Measurements from ENCODE around the gene LIME1. TPM values are rescaled to one million over a fixed set of nuclear protein-coding genes. Genes with fewer than 3 reads are reported as not detected.

The LIME1 gene
- total and polyA plus RNA-seq, 9 donors, result 2.5 to 8.1 (median 5.2) TPM

DNA sequence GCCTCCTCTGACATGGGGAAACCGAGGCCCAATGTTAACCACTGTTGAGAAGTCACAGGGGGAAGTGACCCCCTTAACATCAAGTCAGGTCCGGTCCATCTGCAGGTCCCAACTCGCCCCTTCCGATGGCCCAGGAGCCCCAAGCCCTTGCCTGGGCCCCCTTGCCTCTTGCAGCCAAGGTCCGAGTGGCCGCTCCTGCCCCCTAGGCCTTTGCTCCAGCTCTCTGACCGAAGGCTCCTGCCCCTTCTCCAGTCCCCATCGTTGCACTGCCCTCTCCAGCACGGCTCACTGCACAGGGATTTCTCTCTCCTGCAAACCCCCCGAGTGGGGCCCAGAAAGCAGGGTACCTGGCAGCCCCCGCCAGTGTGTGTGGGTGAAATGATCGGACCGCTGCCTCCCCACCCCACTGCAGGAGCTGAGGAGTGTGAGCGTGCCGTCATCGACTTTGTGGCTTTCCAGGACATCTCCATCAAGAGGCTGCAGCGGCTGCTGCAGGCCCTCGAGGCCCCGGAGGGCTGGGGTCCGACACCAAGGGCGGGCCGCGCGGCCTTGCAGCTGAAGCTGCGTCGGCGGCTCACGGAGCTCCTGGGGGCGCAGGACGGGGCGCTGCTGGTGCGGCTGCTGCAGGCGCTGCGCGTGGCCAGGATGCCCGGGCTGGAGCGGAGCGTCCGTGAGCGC lies 38.5 kb upstream of the LIME1 start:
- peak; percentile 25 for DNase-seq
- peaks cover 22% of the 10 kb centered on the region for H3K36me3 ChIP-seq (ENCODE audit: control insufficient read depth, insufficient read depth, low read length)
- H3K4me3 ChIP-seq (ENCODE audit: low read length), result no peak overlapping the region
- no peaks in the 10 kb centered on the region for H3K27me3 ChIP-seq (ENCODE audit: control insufficient read depth, insufficient read depth, low read length)
- no peak overlapping the region for H3K27ac ChIP-seq (ENCODE audit: low read length)
- 59% methylated on average over 28 of the region's 40 CpGs for WGBS (ENCODE audit: insufficient coverage)
- H3K9me3 ChIP-seq (replicated peaks; ENCODE audit: control insufficient read depth, low read depth, low read length), result no peaks in the 10 kb centered on the region
- peaks cover 43% of the 10 kb centered on the region for H3K4me1 ChIP-seq (ENCODE audit: control insufficient read depth, insufficient read depth, low read length)

DNA sequence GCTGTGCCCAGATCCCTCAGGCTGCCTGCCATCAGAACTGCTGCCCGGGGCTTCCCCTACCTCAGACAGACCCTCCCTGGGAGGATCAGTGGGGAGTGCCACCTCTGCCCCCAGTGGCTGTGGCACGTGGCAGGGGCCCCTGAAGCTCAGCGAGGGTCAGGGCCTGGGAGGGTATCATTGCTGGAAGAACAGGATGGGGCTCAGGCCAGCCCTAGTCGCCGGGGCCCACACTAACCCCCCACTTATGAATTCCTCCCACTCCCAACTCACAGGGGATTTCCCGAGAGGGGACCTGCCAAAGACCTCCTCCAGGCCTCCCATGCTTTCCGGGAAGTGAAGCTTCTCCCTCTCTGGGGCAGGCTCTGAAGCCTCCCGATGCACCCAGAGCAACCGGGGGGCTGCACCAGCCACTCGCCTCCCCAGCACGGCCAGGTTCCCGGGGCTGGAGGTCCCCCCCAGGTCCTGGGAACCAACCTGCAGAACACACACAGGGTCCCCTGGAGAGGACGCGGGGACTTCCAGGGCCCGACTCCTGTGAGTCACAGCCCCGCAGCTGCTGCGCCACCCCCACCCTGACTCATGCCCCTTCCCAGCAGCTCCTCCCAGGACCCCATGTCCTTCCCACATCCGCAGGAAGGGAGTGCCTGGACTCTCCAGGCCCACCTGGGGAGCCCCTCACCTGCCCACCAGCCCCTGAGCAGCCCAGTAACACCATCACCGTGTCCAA lies 37.6 kb upstream of the LIME1 start:
- DNase-seq, result peak; percentile 77
- Histone ChIP-seq H3K27ac (ENCODE audit: low read length) (peak overlapping the region; percentile 29), H3K4me1 (ENCODE audit: control insufficient read depth, insufficient read depth, low read length) (peaks cover 43% of the 10 kb centered on the region), H3K4me3 (ENCODE audit: low read length) (no peak overlapping the region), H3K27me3 (ENCODE audit: control insufficient read depth, insufficient read depth, low read length) (no peaks in the 10 kb centered on the region), H3K9me3 (replicated peaks; ENCODE audit: control insufficient read depth, low read depth, low read length) (no peaks in the 10 kb centered on the region), H3K36me3 (ENCODE audit: control insufficient read depth, insufficient read depth, low read length) (peaks cover 31% of the 10 kb centered on the region)
- WGBS (ENCODE audit: insufficient coverage), result 30% methylated on average over 12 of the region's 19 CpGs

DNA sequence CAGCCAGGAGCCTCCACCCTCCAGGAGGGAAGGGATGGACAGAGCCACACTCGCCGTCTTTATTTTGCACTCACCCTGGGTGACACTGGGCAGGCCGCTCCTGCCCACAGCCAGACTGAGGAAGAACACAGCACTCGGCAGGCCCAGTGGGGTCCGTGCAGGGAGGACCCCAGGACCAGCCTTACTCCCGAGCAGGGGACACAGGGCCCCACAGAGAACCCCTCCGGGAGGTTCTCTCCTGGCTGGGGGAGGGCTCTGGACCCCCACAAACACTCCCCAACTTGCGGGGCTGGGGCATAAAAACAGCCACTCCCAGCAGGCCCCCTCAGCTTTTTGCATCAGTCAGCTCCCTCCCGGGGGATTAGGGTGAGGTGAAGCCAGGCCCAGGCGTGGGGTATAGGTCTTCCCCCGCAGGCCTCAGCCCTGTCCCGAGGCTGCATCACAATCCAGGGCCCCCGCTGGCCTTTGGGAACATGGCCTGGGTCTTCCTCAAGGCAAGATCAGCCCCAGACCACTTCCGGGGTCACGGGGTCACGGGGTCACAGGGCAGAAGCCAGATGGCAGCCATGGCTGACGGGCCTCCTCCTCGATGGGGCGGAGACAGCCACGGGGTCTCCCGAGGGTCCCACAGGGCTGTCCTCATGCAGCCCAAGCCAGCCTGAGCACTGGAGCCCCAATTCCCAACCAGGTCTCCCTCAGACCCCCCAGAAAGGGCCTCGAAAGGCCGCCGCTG lies 36.8 kb upstream of the LIME1 start:
- Histone ChIP-seq H3K27ac (ENCODE audit: low read length) (no peak overlapping the region), H3K27me3 (ENCODE audit: control insufficient read depth, insufficient read depth, low read length) (no peaks in the 10 kb centered on the region), H3K4me3 (ENCODE audit: low read length) (no peak overlapping the region), H3K4me1 (ENCODE audit: control insufficient read depth, insufficient read depth, low read length) (peaks cover 43% of the 10 kb centered on the region), H3K36me3 (ENCODE audit: control insufficient read depth, insufficient read depth, low read length) (peaks cover 34% of the 10 kb centered on the region), H3K9me3 (replicated peaks; ENCODE audit: control insufficient read depth, low read depth, low read length) (no peaks in the 10 kb centered on the region)
- peak; percentile 22 for DNase-seq
- WGBS (ENCODE audit: insufficient coverage), result 51% methylated on average over 18 of the region's 24 CpGs

DNA sequence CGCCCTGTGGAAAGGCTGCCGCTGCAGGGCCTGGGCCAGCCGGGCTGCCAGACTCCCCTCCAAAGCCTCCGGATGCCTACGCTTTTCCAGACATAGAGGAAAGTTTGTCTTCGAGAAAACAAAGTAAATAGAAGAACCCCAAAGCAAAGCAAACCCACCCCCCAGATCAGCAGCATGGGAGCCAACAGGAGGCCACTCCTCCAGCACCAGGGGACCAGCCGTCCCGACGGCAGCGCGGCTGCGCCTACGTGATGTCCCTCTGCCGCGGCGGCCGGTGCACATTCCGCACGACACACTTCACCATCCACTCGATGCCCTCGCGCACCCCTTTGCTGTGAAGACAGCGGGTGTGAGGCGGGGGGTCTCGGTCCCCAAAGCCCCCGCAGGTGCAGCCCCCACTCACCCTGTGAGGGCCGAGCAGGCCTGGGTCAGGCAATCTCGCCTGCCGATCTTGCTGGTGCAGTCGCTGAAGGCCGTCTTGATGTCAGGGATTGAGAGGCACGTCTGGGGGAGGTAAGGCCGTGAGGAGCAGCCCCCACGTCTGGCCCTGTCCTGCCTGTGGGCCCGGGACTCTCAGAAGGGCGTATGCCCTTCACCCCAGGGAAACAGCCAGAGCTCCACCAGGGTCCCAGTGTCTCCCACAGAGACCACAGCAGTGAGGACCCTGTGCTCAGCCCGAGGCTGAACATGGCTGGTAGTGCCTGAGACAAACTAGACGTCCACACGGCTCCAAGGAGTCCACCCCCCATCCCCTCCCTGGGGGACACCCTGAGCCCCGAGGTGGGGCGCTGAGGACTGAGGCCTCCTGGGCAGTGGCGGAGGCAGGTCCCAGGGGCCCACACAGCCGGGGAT lies 36.0 kb upstream of the LIME1 start:
- H3K9me3 ChIP-seq (replicated peaks; ENCODE audit: control insufficient read depth, low read depth, low read length), result no peaks in the 10 kb centered on the region
- peak; percentile 13 for DNase-seq
- H3K36me3 ChIP-seq (ENCODE audit: control insufficient read depth, insufficient read depth, low read length), result peaks cover 34% of the 10 kb centered on the region
- WGBS (ENCODE audit: insufficient coverage), result 81% methylated on average over 22 of the region's 43 CpGs
- no peak overlapping the region for H3K4me3 ChIP-seq (ENCODE audit: low read length)
- H3K27me3 ChIP-seq (ENCODE audit: control insufficient read depth, insufficient read depth, low read length), result no peaks in the 10 kb centered on the region
- H3K4me1 ChIP-seq (ENCODE audit: control insufficient read depth, insufficient read depth, low read length), result peaks cover 43% of the 10 kb centered on the region
- H3K27ac ChIP-seq (ENCODE audit: low read length), result no peak overlapping the region

DNA sequence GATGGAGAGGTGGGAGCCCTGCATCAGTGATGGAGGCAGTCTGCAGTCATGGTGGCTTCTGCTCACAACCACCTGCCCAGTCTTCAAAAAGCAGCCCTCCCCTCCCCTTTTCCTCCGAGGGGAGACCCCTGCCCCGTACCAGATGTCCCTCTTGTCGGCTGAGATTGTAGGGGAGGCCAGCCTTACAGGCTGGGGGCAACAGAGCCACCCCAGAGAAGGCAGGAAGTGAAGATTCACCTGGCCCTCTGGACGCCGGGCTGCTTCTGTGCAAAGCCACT lies 35.5 kb upstream of the LIME1 start:
- WGBS (ENCODE audit: insufficient coverage), result 53% methylated on average over 3 of the region's 5 CpGs
- DNase-seq, result no peak
- Histone ChIP-seq H3K4me3 (ENCODE audit: low read length) (no peak overlapping the region), H3K36me3 (ENCODE audit: control insufficient read depth, insufficient read depth, low read length) (peaks cover 37% of the 10 kb centered on the region), H3K4me1 (ENCODE audit: control insufficient read depth, insufficient read depth, low read length) (peaks cover 40% of the 10 kb centered on the region), H3K9me3 (replicated peaks; ENCODE audit: control insufficient read depth, low read depth, low read length) (no peaks in the 10 kb centered on the region), H3K27ac (ENCODE audit: low read length) (no peak overlapping the region), H3K27me3 (ENCODE audit: control insufficient read depth, insufficient read depth, low read length) (no peaks in the 10 kb centered on the region)

DNA sequence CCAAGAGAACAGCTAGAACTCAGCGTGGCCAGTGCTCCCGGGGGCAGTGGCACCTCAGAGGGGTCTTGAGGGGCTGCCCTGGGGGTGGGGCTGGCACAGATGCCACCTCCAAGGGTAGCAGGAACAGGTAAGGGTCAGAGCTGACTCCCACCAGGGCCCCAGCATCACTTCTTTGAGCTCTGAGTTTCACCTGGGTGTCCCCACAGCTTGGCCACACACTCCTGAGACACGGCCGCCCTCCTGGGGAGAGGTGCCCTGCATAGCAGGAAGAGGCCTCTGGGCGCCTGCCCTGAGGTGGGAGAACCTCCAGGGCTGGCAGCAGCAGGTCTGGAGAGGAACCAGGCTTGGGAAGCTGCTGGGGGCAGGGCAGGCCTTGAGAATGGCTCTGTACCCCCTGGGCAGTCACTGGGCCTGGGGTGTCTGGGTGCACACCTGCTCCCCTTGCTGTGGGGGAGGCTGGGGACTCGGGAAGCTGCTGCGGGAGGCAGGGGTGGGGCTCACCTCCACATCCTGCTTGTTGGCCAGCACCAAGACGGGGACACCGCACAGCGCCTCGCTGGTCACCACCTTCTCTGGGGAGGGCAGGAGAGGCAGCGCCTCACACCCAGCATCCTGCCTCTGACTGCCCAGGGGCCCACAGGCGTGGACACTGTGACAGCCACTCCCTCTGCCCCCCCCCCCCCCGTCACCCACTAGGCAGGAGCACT lies 35.0 kb upstream of the LIME1 start:
- peaks cover 40% of the 10 kb centered on the region for H3K4me1 ChIP-seq (ENCODE audit: control insufficient read depth, insufficient read depth, low read length)
- DNase-seq, result peak; percentile 7

DNA sequence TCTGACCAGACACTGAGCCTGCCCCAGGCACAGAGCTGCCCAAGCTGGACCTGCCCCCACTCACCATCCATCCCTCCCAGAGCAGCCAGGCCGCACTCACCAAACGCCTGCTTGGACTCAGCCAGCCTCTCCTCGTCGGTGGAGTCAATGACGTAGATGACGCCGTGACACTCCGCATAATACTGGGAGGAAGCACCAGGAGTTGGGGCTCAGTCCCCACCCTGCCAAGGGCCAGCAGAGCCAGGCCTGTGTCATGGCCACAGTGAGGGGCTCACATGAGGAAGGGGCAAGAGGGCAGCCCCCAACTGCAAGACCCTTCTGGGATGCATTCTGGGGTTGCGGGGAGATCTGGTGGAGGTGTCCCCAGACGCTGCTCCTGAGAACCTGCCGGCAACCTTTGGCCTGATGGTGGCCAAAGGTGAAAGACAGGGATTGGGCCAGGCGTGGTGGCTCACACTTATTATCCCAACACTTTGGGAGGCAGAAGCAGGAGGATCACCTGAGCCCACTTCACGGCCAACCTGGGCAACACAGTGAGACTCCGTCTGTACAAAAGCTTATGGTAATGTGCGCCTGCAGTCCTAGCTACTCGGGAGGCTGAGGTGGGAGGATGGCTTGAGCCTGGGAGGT lies 34.3 kb upstream of the LIME1 start:
- H3K27ac ChIP-seq (ENCODE audit: low read length), result no peak overlapping the region
- 89% methylated on average over 14 of the region's 16 CpGs for WGBS (ENCODE audit: insufficient coverage)
- DNase-seq, result no peak

More for the DNA sequence above, 35.0 kb upstream of the LIME1 start:
- peaks cover 42% of the 10 kb centered on the region for H3K36me3 ChIP-seq (ENCODE audit: control insufficient read depth, insufficient read depth, low read length)
- H3K27ac ChIP-seq (ENCODE audit: low read length), result no peak overlapping the region
- no peaks in the 10 kb centered on the region for H3K27me3 ChIP-seq (ENCODE audit: control insufficient read depth, insufficient read depth, low read length)
- no peaks in the 10 kb centered on the region for H3K9me3 ChIP-seq (replicated peaks; ENCODE audit: control insufficient read depth, low read depth, low read length)
- 80% methylated on average over 6 of the region's 14 CpGs for WGBS (ENCODE audit: insufficient coverage)
- H3K4me3 ChIP-seq (ENCODE audit: low read length), result no peak overlapping the region

DNA sequence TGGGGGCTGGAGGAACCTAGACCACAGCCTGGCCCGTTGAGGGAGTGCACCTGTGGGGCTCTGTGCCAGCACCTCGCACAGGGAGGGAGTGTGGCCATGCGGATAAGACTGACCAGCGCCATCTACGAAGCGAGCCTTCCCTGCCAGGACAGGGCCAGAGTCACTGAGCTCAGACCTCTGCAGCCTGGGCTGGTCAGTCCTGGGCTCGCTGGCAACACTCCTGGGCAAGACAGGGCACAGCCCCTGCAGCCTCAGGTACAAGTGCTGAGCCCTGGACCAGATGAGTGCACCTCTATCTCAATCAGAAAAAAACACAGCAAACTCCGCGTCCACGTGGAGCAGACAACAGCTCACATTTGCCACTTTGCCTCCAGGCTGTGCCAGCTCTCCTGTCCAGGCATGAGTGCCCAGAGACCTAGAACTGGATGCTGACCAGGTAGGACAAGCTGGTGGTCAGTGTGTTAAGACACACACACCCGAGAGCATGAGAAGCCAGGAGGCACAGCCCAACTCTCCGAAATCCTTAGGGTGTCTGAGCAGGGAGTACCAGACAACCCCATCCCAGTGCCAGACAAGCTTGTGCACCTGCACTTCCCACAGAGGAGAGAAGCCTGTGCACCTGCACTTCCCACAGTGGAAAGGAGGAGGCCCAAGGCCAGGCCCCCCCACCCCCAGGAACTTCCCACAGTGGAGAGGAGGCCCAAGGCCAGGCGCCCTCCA lies 33.6 kb upstream of the LIME1 start:
- 63% methylated on average over 12 of the region's 13 CpGs for WGBS (ENCODE audit: insufficient coverage)

More for the DNA sequence above, 34.3 kb upstream of the LIME1 start:
- Histone ChIP-seq H3K4me3 (ENCODE audit: low read length) (no peak overlapping the region), H3K27me3 (ENCODE audit: control insufficient read depth, insufficient read depth, low read length) (no peaks in the 10 kb centered on the region), H3K36me3 (ENCODE audit: control insufficient read depth, insufficient read depth, low read length) (peaks cover 42% of the 10 kb centered on the region), H3K4me1 (ENCODE audit: control insufficient read depth, insufficient read depth, low read length) (peaks cover 38% of the 10 kb centered on the region), H3K9me3 (replicated peaks; ENCODE audit: control insufficient read depth, low read depth, low read length) (no peaks in the 10 kb centered on the region)

More for the DNA sequence above, 33.6 kb upstream of the LIME1 start:
- Histone ChIP-seq H3K4me1 (ENCODE audit: control insufficient read depth, insufficient read depth, low read length) (peaks cover 30% of the 10 kb centered on the region), H3K4me3 (ENCODE audit: low read length) (no peak overlapping the region), H3K27me3 (ENCODE audit: control insufficient read depth, insufficient read depth, low read length) (no peaks in the 10 kb centered on the region), H3K27ac (ENCODE audit: low read length) (no peak overlapping the region), H3K36me3 (ENCODE audit: control insufficient read depth, insufficient read depth, low read length) (peaks cover 42% of the 10 kb centered on the region), H3K9me3 (replicated peaks; ENCODE audit: control insufficient read depth, low read depth, low read length) (no peaks in the 10 kb centered on the region)
- DNase-seq, result peak; percentile 12

All from muscle of leg (tissue), 11 donors.